ENCODE measurements around the gene PCDHGB6. TPM values are rescaled to one million over a fixed set of nuclear protein-coding genes. Genes with fewer than 3 reads are reported as not detected.
"Not testable (repeated sequence)": the region's sequence is repeated elsewhere in the genome, so short reads cannot be mapped to it uniquely, and the experiment has no call there.

Gene PCDHGB6
- under 1 TPM in 1 of 2 experiments, not detected in 1; 0.07 TPM for total RNA-seq

DNA sequence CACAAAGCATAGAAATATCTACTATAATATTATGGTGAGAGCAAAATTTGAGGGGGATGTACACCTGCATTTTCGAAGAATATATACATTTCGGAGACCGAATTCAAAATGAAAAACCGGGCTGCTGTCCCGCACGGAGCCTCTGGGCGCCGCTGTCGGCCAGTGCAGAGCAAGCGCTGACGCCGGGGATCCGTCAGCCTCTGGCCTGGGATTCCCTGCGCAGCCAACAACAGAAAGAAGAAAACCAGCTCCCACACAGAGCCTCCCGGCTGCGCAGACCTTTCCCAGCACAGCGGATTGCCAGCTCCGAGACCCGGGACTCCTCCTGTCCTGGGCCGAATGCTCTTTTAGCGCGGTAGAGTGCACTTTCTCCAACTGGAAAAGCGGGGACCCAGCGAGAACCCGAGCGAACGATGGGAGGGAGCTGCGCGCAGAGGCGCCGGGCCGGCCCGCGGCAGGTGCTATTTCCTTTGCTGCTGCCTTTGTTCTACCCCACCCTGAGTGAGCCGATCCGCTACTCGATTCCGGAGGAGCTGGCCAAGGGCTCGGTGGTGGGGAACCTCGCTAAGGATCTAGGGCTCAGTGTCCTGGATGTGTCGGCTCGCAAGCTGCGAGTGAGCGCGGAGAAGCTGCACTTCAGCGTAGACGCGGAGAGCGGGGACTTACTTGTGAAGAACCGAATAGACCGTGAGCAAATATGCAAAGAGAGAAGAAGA, at the start of gene PCDHGB6:
PCDHGB6 (plus strand) TSS at position 232 of the 716 bp plus-strand sequence; CDS start at position 414, 182 bp downstream.
- H3K27ac Mint-ChIP-seq; H3K4me1 Mint-ChIP-seq (ENCODE audit: low read depth); intact Hi-C loops (cut with micrococcal nuclease); POLR2A ChIA-PET: not testable (repeated sequence)
- Mint-ChIP-seq H3K36me3 (peaks cover 22% of the 10 kb centered on the region), H3K9me3 (peaks cover 28% of the 10 kb centered on the region), H3K4me3 (peak within 1 kb of the TSS; percentile 34), H3K27me3 (peaks cover 60% of the 10 kb centered on the region)
- CTCF ChIA-PET, result interaction anchor here (0.7 to 1.4 kb wide), 6 partner anchors 34 to 156 kb away, joined by 3 to 6 read pairs (median 4); partner anchors contain the start of gene PCDHGA6
- DNase-seq, result peak; percentile 53

- ChIA-PET CTCF (interaction anchor here (1.0 to 1.6 kb wide), 4 partner anchors 10 to 153 kb away, joined by 3 to 6 read pairs (median 4); partner anchors contain the start of genes PCDHGA11 and PCDHGB1), POLR2A (no interaction called here)
- H3K4me1 Mint-ChIP-seq (ENCODE audit: low read depth), result peaks cover 2% of the 10 kb centered on the region
- peaks cover 65% of the 10 kb centered on the region for H3K27me3 Mint-ChIP-seq
- H3K4me3 Mint-ChIP-seq, result peak within 1 kb of the TSS; percentile 70
- peaks cover 28% of the 10 kb centered on the region for H3K36me3 Mint-ChIP-seq
- peaks cover 43% of the 10 kb centered on the region for H3K9me3 Mint-ChIP-seq
- no peak for DNase-seq
- no peak within 1 kb of the TSS for H3K27ac Mint-ChIP-seq
- intact Hi-C loops (cut with micrococcal nuclease), result loop anchor here (10.0 kb wide), 1 partner anchor 55 kb away; the partner anchor contains the start of genes PCDHGA10 and PCDHGB7
Observed at GRCh38 chr5:141359790-141360426, 47.9 kb upstream of the PCDHGB6 start, which contains the start of gene PCDHGB2. Gene PCDHGB2 (plus strand): TSS chr5:141359994. CDS start chr5:141360136, 142 bp downstream.

DNA sequence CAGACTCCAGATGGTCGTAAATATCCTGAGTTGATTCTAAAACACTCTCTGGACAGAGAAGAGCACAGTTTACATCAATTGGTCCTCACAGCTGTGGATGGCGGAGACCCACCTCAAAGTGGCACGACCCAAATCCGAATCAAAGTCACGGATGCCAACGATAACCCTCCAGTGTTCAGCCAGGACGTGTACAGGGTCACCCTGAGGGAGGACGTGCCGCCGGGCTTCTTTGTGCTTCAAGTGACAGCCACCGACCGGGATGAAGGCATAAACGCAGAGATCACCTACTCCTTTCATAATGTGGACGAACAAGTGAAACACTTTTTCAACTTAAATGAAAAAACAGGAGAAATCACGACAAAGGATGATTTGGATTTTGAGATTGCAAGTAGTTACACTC, 47.1 kb upstream of the PCDHGB6 start:
- POLR2A ChIA-PET, result no interaction called here
- Mint-ChIP-seq H3K27me3 (peaks cover 71% of the 10 kb centered on the region), H3K4me3 (no peak overlapping the region), H3K4me1 (ENCODE audit: low read depth) (peaks cover 2% of the 10 kb centered on the region), H3K9me3 (peaks cover 51% of the 10 kb centered on the region), H3K27ac (no peak overlapping the region), H3K36me3 (peaks cover 34% of the 10 kb centered on the region)
- intact Hi-C loops (cut with micrococcal nuclease), result loop anchor here (10.0 kb wide), 1 partner anchor 54 kb away; the partner anchor contains the start of genes PCDHGA10 and PCDHGB7
- DNase-seq, result no peak
- CTCF ChIA-PET, result interaction anchor here (1.2 kb wide), 1 partner anchor 152 kb away, joined by 4 read pairs; no protein-coding TSS in a partner anchor

- intact Hi-C loops (cut with micrococcal nuclease), result loop anchor here (10.0 kb wide), 1 partner anchor 52 kb away; the partner anchor contains the start of genes PCDHGA10 and PCDHGB7
- CTCF ChIA-PET, result no interaction called here
- Mint-ChIP-seq H3K27me3 (peaks cover 70% of the 10 kb centered on the region), H3K4me1 (ENCODE audit: low read depth) (peaks cover 2% of the 10 kb centered on the region), H3K4me3 (no peak overlapping the region), H3K27ac (no peak overlapping the region), H3K9me3 (peaks cover 48% of the 10 kb centered on the region), H3K36me3 (peaks cover 39% of the 10 kb centered on the region)
- no peak for DNase-seq
- POLR2A ChIA-PET, result no interaction called here
Observed at GRCh38 chr5:141362719-141363118, 45.1 kb upstream of the PCDHGB6 start.

GRCh38 chr5:141363952-141364660, 43.7 kb upstream of the PCDHGB6 start, which contains the start of gene PCDHGA5:
Gene PCDHGA5 (plus strand): TSS chr5:141364162. CDS start chr5:141364331, 169 bp downstream.
- H3K36me3 Mint-ChIP-seq, result peaks cover 38% of the 10 kb centered on the region
- intact Hi-C loops (cut with micrococcal nuclease), result loop anchor here (10.0 kb wide), 1 partner anchor 51 kb away; the partner anchor contains the start of genes PCDHGA10 and PCDHGB7
- H3K4me1 Mint-ChIP-seq (ENCODE audit: low read depth), result peaks cover 2% of the 10 kb centered on the region
- DNase-seq, result no peak
- ChIA-PET POLR2A (interaction anchor here (1.4 kb wide), 1 partner anchor 43 kb away, joined by 3 read pairs; the partner anchor contains the start of gene TAF7), CTCF (no interaction called here)
- peaks cover 71% of the 10 kb centered on the region for H3K27me3 Mint-ChIP-seq
- peaks cover 48% of the 10 kb centered on the region for H3K9me3 Mint-ChIP-seq
- no peak within 1 kb of the TSS for H3K4me3 Mint-ChIP-seq
- H3K27ac Mint-ChIP-seq, result no peak within 1 kb of the TSS

DNA sequence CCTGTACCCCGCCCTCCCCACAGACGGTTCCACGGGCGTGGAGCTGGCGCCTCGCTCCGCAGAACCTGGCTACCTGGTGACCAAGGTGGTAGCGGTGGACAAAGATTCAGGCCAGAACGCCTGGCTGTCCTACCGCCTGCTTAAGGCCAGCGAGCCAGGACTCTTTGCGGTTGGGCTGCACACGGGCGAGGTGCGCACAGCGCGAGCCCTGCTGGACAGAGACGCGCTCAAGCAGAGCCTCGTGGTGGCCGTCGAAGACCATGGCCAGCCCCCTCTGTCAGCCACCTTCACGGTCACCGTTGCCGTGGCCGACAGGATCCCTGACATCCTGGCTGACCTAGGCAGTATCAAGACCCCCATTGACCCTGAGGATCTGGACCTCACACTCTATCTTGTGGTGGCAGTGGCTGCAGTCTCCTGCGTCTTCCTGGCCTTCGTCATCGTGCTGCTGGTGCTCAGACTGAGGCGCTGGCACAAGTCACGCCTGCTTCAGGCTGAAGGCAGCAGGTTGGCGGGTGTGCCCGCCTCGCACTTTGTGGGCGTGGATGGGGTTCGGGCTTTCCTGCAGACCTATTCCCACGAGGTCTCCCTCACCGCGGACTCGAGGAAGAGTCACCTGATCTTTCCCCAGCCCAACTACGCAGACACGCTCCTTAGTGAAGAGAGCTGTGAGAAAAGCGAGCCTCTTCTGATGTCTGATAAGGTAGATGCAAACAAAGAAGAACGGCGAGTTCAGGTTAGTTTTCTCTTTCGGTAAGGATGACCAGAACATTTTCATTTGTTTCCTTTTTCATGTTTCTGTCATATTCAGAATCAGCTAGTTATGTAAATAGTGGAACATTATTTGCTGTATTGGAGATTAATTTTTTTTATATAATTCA, 41.6 kb upstream of the PCDHGB6 start:
- H3K27me3 Mint-ChIP-seq, result peaks cover 67% of the 10 kb centered on the region
- no peak for DNase-seq
- ChIA-PET POLR2A (no interaction called here), CTCF (interaction anchor here (1.1 kb wide), 1 partner anchor 198 kb away, joined by 3 read pairs; no protein-coding TSS in a partner anchor)
- H3K4me3 Mint-ChIP-seq, result no peak overlapping the region
- H3K9me3 Mint-ChIP-seq, result peaks cover 38% of the 10 kb centered on the region
- no peak overlapping the region for H3K27ac Mint-ChIP-seq
- H3K36me3 Mint-ChIP-seq, result peaks cover 32% of the 10 kb centered on the region
- intact Hi-C loops (cut with micrococcal nuclease), result loop anchor here (10.0 kb wide), 1 partner anchor 49 kb away; the partner anchor contains the start of genes PCDHGA10 and PCDHGB7
- H3K4me1 Mint-ChIP-seq (ENCODE audit: low read depth), result peaks cover 5% of the 10 kb centered on the region

- POLR2A ChIA-PET, result interaction anchor here (0.7 kb wide), 1 partner anchor 194 kb away, joined by 3 read pairs; no protein-coding TSS in a partner anchor
- CTCF ChIA-PET, result interaction anchor here (0.7 to 2.8 kb wide), 20 partner anchors 10 to 197 kb away, joined by 3 to 25 read pairs (median 4); partner anchors contain the start of genes PCDHB9, PCDHGA10, PCDHGA12 and PCDHGB2
- H3K36me3 Mint-ChIP-seq, result peaks cover 28% of the 10 kb centered on the region
- DNase-seq, result peak; percentile 55
- peaks cover 30% of the 10 kb centered on the region for H3K9me3 Mint-ChIP-seq
- H3K4me1 Mint-ChIP-seq (ENCODE audit: low read depth), result peaks cover 5% of the 10 kb centered on the region
- peaks cover 48% of the 10 kb centered on the region for H3K27me3 Mint-ChIP-seq
- no peak within 1 kb of the TSS for H3K27ac Mint-ChIP-seq
- intact Hi-C loops (cut with micrococcal nuclease), result loop anchor here (10.0 kb wide), 1 partner anchor 45 kb away; the partner anchor contains the start of genes PCDHGA10 and PCDHGB7
- peak within 1 kb of the TSS; percentile 68 for H3K4me3 Mint-ChIP-seq
Observed at GRCh38 chr5:141369994-141370848, 37.6 kb upstream of the PCDHGB6 start, which contains the start of gene PCDHGB3. Gene PCDHGB3 (plus strand): TSS chr5:141370242. CDS start chr5:141370395, 153 bp downstream.

- no peak for DNase-seq
- Mint-ChIP-seq H3K4me3 (no peak overlapping the region), H3K27ac (no peak overlapping the region), H3K27me3 (peaks cover 44% of the 10 kb centered on the region), H3K36me3 (peaks cover 26% of the 10 kb centered on the region), H3K9me3 (peaks cover 29% of the 10 kb centered on the region), H3K4me1 (ENCODE audit: low read depth) (peaks cover 5% of the 10 kb centered on the region)
- intact Hi-C loops (cut with micrococcal nuclease), result no loop called here
- ChIA-PET CTCF (interaction anchor here (0.6 to 2.8 kb wide), 6 partner anchors 15 to 192 kb away, joined by 4 to 25 read pairs (median 5); partner anchors contain the start of gene PCDHGA10), POLR2A (no interaction called here)
Observed at GRCh38 chr5:141371572-141372475, 36.0 kb upstream of the PCDHGB6 start.

DNA sequence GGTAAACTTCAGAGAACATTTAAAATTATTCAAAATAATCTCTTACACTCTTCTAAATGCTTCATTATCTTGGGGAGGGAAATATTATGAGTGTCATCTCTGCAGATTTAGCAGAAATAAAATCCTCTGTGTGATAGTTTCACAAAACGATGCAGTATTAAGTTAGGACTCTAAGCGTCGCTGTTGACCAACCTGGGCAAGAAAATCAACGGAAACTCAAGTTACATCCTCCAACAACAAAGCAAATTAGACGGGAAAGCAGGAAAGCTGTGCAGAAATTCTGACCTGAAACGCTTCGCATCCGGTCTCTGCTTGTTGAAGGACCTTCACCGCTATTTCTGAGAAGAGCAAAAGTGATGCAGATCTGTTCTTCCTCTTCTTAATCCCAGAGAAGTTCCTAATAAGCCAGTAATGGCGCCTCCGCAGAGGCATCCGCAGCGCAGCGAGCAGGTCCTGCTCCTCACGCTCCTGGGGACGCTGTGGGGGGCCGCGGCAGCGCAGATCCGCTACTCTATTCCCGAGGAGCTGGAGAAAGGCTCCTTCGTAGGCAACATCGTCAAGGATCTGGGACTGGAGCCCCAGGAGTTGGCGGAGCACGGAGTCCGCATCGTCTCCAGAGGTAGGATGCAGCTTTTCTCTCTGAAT, 34.0 kb upstream of the PCDHGB6 start, which contains the start of gene PCDHGA6:
PCDHGA6 (plus strand) TSS at position 219 of the 645 bp plus-strand sequence; CDS start at position 412, 193 bp downstream.
- intact Hi-C loops (cut with micrococcal nuclease), result no loop called here
- CTCF ChIA-PET, result interaction anchor here (0.7 to 1.5 kb wide), 5 partner anchors 15 to 191 kb away, joined by 3 to 5 read pairs (median 3); partner anchors contain the start of gene PCDHGB6
- H3K4me3 Mint-ChIP-seq, result peak within 1 kb of the TSS; percentile 27

More for the DNA sequence above, 34.0 kb upstream of the PCDHGB6 start, which contains the start of gene PCDHGA6:
- Mint-ChIP-seq H3K36me3 (peaks cover 26% of the 10 kb centered on the region), H3K27ac (no peak within 1 kb of the TSS), H3K4me1 (ENCODE audit: low read depth) (peaks cover 5% of the 10 kb centered on the region), H3K27me3 (peaks cover 39% of the 10 kb centered on the region), H3K9me3 (peaks cover 33% of the 10 kb centered on the region)
- POLR2A ChIA-PET, result no interaction called here
- DNase-seq, result no peak

Data from activated CD4-positive, alpha-beta memory T cell treated with anti-CD3 and anti-CD28 coated beads for 36 hours (primary cell).